HG02678 (cell line): ENCODE results near the gene C10orf120.

Experiments used
- ATAC-seq: cut with Tn5 transposase; IDR thresholded peaks from one replicate; pipeline ENCODE4 v1.9.1; 2021; ENCODE audit warnings: mild to moderate bottlenecking, moderate library complexity; ENCODE audit not compliant: unreplicated experiment

Gene C10orf120

GRCh38 chr10:122699796-122700455, at the start of gene C10orf120:
Gene C10orf120 (minus strand): TSS chr10:122699846. CDS start chr10:122699790, 56 bp downstream.
- no peak for ATAC-seq

- ATAC-seq = no peak
Measured at GRCh38 chr10:122748496-122748895, 48.9 kb upstream of the C10orf120 start.

GRCh38 chr10:122746408-122746807, 46.8 kb upstream of the C10orf120 start:
- ATAC-seq = no peak

- no peak for ATAC-seq
Measured at GRCh38 chr10:122744257-122744656, 44.6 kb upstream of the C10orf120 start.

DNA sequence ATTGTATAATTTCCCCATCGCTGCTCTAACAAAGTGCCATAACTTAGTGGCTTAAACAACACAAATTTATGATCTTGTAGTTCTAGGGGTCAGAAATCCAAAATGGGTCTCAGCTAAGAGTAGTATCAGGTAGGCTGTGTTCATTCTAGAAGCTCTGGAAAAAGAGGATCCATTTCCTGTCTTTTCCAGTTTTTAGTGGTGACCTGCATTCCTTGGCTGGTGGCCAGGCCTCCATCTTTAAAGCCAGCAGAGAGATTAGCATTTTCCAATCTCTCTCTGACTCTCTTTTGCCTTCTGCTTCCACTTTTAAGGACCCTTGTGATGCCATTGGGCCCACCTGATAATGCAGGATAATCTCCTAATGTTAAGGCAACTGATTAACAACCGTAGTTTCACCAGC, 41.0 kb upstream of the C10orf120 start:
- ATAC-seq = no peak

DNA sequence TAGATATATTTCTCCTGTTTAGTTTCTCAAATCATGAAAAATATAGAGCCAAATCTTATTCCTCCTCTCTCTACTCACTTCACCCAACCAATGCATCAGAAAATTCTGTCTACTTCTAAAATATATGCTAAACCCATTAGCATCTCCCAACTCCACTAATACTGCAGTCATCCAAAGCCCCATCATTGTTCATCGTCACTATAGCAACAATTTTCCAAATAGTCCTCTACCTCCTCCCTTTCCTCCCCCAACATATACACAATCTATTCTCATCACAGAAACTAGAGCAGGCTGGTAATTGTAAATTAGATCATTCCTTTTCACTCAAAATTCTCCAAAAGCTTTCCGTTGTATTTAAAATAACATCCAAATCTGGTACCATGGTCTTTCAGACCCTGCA, 38.4 kb upstream of the C10orf120 start:
- ATAC-seq = no peak

DNA sequence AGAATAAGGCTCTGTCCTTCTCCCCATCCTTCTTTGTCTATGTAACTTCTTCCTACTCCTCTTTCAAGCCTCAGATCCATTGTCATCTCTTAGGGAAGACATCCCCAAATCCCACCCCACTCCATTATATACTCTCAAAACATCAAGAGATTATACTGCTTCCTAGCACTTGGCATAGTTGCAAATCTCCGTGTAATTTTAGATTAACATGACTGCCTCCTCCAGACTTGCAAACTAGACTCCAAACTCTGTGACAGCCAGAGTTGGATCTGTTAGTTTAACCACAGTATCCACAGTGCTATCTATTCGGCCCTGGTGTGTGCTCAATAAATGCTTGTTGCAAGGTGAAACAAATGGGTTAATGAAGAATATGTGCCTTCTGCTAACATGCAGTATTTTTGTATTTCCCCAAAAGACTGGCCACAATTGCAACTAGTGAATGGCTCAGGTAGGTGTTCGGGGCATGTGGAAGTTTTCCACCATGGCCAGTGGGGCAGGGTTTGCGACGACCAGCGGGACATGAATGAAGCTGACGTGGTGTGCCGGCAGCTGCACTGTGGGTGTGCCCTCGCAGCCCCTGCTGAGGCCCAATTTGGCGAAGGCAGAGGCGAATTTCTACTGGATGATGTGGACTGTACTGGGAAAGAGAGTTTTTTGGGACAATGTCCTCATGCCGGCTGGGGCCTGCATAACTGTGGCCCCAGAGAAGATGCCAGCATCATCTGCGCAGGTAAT, 34.5 kb upstream of the C10orf120 start:
- no peak for ATAC-seq

- no peak for ATAC-seq
Measured at GRCh38 chr10:122733443-122733842, 33.8 kb upstream of the C10orf120 start.

DNA sequence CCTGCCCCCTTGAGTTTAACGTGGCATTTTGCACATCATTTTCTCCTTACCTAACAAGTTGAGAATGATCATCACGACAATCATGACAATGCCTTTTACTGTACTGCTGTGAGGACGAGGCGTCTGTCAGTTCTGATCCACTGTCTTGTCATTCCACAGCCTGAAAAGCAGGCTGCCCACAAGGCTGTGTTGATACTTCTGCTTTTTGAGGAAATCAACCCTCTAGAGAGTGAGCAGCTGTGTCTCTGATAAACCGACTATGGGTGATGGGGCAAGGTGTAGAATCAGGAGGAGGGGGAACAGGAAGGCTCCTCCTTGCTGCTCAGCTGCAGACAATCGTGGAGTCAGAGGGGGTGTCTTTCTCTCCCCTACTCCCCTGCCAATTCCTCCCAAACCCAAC, 30.6 kb upstream of the C10orf120 start:
- ATAC-seq = no peak

DNA sequence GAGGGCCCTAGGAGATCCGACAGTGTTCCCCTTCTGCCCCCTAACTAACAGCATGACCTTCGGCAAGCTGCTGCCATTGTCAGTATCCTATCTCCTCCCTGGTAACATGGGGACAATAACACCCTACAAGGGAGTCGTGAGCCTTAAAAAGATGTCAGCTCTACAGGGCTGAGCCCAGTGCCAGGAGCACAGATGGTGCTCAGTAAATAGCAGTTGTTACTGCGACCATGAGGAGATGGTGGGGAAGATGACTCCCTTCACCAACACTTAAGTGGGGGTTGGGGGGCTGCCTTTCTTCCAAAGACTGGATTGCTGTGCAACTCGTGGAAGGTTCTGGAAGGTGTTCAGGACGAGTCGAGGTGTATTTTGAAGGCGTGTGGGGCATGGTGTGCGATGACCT, 29.5 kb upstream of the C10orf120 start:
- ATAC-seq = no peak

DNA sequence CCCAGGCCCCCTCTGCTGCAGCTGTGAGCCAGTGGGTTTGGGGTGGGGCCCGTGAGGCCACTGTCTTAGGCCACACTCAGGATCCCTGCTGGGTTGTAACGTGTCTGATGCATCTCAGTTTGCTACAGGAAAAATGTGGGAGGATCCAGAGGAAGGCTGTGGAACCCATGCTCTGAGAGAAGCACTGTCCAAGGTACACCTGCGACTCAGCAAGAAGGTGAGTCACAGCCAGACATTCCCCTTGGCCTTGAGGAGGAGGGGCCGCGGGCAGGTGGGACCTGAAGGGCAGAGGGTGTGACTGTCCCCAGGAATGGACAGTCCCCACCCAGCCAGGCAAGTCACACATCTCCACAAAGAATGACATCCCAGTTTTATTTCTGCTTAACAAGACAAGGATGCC, 27.8 kb upstream of the C10orf120 start:
- ATAC-seq = no peak

DNA sequence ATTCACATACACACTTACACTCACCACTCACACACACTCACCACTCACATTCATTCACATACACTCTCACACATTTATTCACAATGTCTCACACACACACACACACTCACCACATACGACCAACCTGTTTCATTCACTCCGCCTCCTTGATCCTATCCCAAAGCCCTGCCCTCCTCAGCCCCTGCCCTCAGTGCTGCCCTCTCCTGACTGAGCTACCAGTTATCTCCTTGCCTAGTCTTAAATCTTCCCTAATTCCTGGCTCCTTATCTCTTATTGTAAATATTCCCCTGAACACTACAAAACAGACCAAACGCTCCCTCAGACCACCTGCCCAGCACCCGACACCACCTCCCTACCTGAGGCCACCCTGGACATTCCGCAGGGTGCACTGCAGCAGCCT, 26.1 kb upstream of the C10orf120 start:
- no peak for ATAC-seq

DNA sequence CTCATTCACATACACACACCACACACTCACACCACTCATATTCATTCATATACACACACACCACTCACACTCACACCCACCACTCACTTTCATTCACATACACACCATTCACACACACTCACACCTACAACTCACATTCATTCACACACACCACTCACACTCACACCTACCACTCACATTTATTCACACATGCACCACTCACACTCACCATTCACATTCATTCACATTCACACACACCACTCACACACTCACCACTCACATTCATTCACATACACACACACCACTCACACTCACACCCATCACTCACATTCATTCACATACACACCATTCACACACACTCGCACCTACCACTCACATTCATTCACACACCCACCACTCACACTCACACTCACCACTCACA, 25.4 kb upstream of the C10orf120 start:
- ATAC-seq = no peak

DNA sequence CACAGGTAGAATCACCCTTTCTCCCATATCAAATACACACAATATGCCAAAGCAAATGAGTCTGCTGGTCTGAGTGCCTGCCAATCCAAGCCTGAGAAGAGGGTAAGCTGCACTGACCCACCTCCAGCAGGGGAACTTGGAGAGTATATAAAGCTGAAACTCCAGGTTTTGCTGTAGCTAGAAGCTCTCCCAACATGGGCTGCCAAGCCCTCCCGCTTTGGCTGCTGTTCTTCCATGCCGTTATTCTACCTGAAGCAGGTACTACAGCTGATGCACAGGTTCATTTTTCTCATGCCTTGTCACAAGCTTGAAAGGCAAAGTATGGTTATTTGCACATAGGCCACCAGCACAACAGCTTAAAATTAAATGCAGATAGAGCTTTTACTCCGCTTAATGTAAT, 21.5 kb upstream of the C10orf120 start:
- no peak for ATAC-seq

- ATAC-seq = no peak
Measured at GRCh38 chr10:122716025-122716424, 16.4 kb upstream of the C10orf120 start.

- ATAC-seq = no peak
Measured at GRCh38 chr10:122715576-122715975, 15.9 kb upstream of the C10orf120 start.

DNA sequence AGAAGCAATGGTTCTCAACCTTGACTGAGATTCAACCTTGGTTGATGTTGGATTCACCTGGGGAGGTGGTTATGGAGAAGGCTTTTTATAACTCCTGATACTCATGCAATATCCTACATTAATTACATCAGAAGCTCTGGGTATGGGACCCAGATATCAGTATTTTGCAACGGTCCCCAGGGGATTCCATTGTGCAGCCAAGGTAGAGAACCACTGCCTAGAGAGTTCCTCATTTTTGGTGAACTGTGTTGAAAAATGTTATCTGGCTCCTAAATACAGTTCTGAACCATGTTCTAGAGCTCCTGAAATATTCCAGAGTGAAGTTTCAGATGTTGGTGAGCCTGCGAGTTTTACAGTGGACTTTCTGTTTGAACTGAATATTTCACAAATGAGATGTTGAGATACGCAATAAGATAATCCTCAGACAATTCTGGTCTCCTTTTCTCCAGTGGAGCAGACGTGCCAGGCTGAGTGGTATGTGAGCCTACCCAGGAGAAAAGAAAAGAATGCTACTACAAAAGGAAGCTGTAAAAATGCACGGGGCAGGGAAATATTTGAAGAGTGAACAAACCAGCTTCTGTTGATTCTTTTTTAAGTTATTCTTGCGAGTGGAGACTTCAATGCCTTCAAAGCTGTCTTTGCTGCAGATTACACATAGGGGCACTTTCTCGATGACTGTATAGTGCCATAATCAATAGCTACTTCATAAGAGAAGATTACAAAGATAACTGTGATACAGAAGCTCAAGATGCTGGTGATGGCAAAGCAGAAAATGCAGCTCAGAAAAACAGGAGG, 13.6 kb upstream of the C10orf120 start:
- ATAC-seq = no peak

GRCh38 chr10:122710576-122710975, 10.9 kb upstream of the C10orf120 start:
- no peak for ATAC-seq

- no peak for ATAC-seq
Measured at GRCh38 chr10:122709971-122710370, 10.3 kb upstream of the C10orf120 start.

DNA sequence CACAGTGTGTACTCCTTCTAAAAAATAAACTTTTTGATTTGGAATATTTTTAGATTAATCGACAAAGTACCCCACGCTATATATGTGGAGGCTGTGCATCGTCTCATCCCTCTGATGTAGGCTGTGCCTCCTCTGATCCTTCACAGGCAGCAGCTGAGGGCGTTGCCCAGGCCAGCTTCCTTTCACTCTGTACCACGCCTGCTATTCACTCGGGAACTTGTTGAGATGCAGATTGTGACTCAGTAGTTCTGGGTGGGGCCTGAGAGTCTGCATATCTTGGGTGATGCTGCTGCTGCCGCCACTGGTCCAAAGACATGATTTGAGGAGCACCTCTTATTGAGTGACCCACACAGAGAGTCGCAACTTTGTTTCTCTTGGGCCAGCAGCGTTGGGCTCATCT, 7.9 kb upstream of the C10orf120 start:
- no peak for ATAC-seq

DNA sequence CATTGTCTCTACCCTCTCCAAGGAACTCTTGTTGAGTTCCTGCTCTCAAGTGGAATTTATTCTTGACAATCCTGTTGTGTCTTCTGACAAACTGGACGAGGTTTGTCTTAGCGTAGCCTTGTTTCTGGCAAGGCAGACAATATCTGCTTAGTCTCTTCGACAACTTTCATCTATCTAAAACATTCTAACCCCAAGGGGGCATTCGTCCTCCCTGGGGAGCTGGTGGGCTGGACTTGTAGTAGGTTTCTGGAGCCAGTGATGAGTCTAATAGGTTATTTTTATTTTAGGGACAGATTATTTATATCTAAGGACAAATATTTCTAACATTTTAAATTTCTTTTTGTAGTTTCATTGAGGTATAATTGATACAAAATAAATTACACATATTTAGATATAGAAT, 7.3 kb upstream of the C10orf120 start:
- ATAC-seq = no peak

DNA sequence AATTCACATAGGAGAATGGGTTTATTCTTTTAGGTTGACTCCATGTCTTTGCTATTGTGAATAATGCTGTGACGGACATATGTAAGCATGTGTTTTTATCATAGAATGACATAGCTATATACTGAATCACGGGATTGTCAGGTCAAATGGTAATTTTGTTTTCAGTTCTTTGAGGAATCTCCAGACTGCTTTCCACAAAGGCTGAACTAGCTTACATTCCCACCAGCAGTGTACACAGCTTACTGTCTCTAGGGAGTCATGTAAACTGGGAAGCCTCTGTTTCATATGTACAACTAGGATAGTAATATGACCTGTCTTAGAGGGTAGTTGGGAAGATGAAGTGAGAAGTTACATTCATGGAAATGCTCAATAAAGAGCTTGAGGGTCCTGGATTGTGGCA, 6.8 kb upstream of the C10orf120 start:
- ATAC-seq = no peak
